ENCODE measurements around the gene IP6K2. TPM values are rescaled to one million over a fixed set of nuclear protein-coding genes. Genes with fewer than 3 reads are reported as not detected.

IP6K2 gene
- total and polyA plus RNA-seq, 2 of the 8 experiments (the other 6 are each of a cell fraction or from before 2014, with no cell fraction given), result 95.8 to 144 TPM

GRCh38 chr3:48662753-48663488 lies 54.1 kb downstream of the IP6K2 start, which contains the start of gene CELSR3 (continued):
- TF ChIP-seq POU5F1 (IDR thresholded peaks at IDR 0.05; ENCODE audit: low read depth, low read length), result no peak
- TF ChIP-seq KDM4A (IDR thresholded peaks at IDR 0.05; ENCODE audit: low read depth, low read length, severe bottlenecking), result peak; percentile 42
- TF ChIP-seq CTBP2 (IDR thresholded peaks at IDR 0.05; ENCODE audit: borderline replicate concordance, insufficient read depth, insufficient read length, low read length), result no peak
- peak; percentile 86; the same call in 1 of the 2 replicates for TF ChIP-seq TBP (IDR thresholded peaks at IDR 0.05; ENCODE audit: low read depth, low read length)
- no peak for TF ChIP-seq SRF (IDR thresholded peaks at IDR 0.05; ENCODE audit: low read depth, low read length)
- no peak for TF ChIP-seq BCL11A (IDR thresholded peaks at IDR 0.05; ENCODE audit: low read depth in 2 of 2, low read length in 2 of 2)
- no peak for TF ChIP-seq TCF12 (IDR thresholded peaks at IDR 0.05; ENCODE audit: low read depth, low read length)
- TF ChIP-seq CTCF (IDR thresholded peaks at IDR 0.05; ENCODE audit: control extremely low read depth in 1 of 3, insufficient read depth in 1 of 3, low read depth in 1 of 3, low read length in 3 of 3), result no peak
- peak; percentile 76 for TF ChIP-seq TAF1 (IDR thresholded peaks at IDR 0.05; ENCODE audit: low read depth, low read length)
- no peak for TF ChIP-seq ASH2L (IDR thresholded peaks at IDR 0.05; ENCODE audit: low read length)
- TF ChIP-seq RAD21 (IDR thresholded peaks at IDR 0.05 in 1 of 2, conservative IDR thresholded peaks at IDR 0.05 in 1 of 2; ENCODE audit: low read depth in 2 of 2, low read length in 2 of 2), result no peak
- TF ChIP-seq ZNF274 (IDR thresholded peaks at IDR 0.05; ENCODE audit: borderline replicate concordance, extremely low read depth, low read length), result no peak
- TF ChIP-seq SP4 (IDR thresholded peaks at IDR 0.05; ENCODE audit: low read length), result no peak
- TF ChIP-seq RFX5 (IDR thresholded peaks at IDR 0.05; ENCODE audit: borderline replicate concordance, low read depth, low read length), result no peak
- TF ChIP-seq NRF1 (IDR thresholded peaks at IDR 0.05; ENCODE audit: low read depth, low read length), result no peak
- no peak for TF ChIP-seq ATF3 (IDR thresholded peaks at IDR 0.05; ENCODE audit: insufficient read depth, low read depth, low read length)
- no peak for TF ChIP-seq TEAD4 (IDR thresholded peaks at IDR 0.05; ENCODE audit: low read depth, low read length)
- peak; percentile 58 for TF ChIP-seq PHF8 (conservative IDR thresholded peaks at IDR 0.05; ENCODE audit: low read depth, low read length)
- no peak for TF ChIP-seq SIRT6 (IDR thresholded peaks at IDR 0.05; ENCODE audit: low read length)
- TF ChIP-seq ATF2 (IDR thresholded peaks at IDR 0.05; ENCODE audit: low read length), result no peak
